Panc1 (cell line): ENCODE measurements around the gene HRCT1. TPM values are rescaled to one million over a fixed set of nuclear protein-coding genes. Genes with fewer than 3 reads are reported as not detected.
A peak's percentile ranks its signal among the peaks of the same experiment; 100 is the strongest.
"Not testable (repeated sequence)": the region's sequence is repeated elsewhere in the genome, so short reads cannot be mapped to it uniquely, and the experiment has no call there.

Experiments
- ATAC-seq: fragments of 200-7000 bp; cut with Tn5 transposase; 2 replicates; pipeline ENCODE4 v1.9.1; 2020; ENCODE audit warnings: mild to moderate bottlenecking, moderate library complexity
- BruUV-seq: library from RNA; stranded (reverse); fragments of 400-500 nt; replicated peaks from 2 replicates; lab custom pipeline; 2021; lab: Mats Ljungman, UMichigan
- CTCF ChIA-PET: fragments of 300-600 bp; sonication (Branson Sonifier 250); formaldehyde crosslinking; loops from one replicate; lab custom pipeline; 2022; ENCODE audit warnings: antibody characterized with exemption; lab: Charles Lee
- POLR2A ChIA-PET: fragments of 300-600 bp; sonication (Branson Sonifier 250); formaldehyde crosslinking; loops from one replicate; lab custom pipeline; 2022; ENCODE audit warnings: antibody characterized with exemption; lab: Charles Lee
- DNase-seq: peaks from one replicate; pipeline ENCODE4 v3.0.0-alpha.2; 2010; ENCODE audit warnings: low read depth, low spot score
- H3K27ac ChIP-seq: 2 replicates; pipeline ENCODE4 v1.5.1; 2011; ENCODE audit warnings: mild to moderate bottlenecking, low read length, inconsistent platforms
- H3K27me3 ChIP-seq: fragments of 200-500 bp; sonication (Bioruptor generic); 2 replicates; pipeline ENCODE4 v1.6.0; 2014; ENCODE audit warnings: low read length, inconsistent platforms; ENCODE audit not compliant: control insufficient read depth, insufficient read depth
- H3K36me3 ChIP-seq: fragments of 200-500 bp; sonication (Bioruptor generic); 2 replicates; pipeline ENCODE4 v1.5.1; 2014; ENCODE audit warnings: inconsistent platforms, mild to moderate bottlenecking, low read length, moderate library complexity; ENCODE audit not compliant: control insufficient read depth, insufficient read depth
- H3K4me1 ChIP-seq: 2 replicates; pipeline ENCODE4 v1.5.1; 2011; ENCODE audit warnings: inconsistent platforms, mild to moderate bottlenecking, low read length, moderate library complexity; ENCODE audit not compliant: control insufficient read depth, insufficient read depth
- H3K4me3 ChIP-seq, 2 experiments: 2 replicates each; pipeline ENCODE4 v1.5.1; 2011 to 2012; ENCODE audit warnings: low read depth in 2 of 2, low read length in 2 of 2, mild to moderate bottlenecking in 2 of 2, inconsistent platforms in 1 of 2, moderate library complexity in 1 of 2
- H3K9me3 ChIP-seq: fragments of 200-500 bp; sonication (Bioruptor generic); 2 replicates; pipeline ENCODE4 v1.5.1; 2014; ENCODE audit warnings: low read depth, mild to moderate bottlenecking, inconsistent platforms, low read length, moderate library complexity; ENCODE audit not compliant: control insufficient read depth, insufficient read depth
- CTCF ChIP-seq: fragments of 450-650 bp; IDR thresholded peaks from 2 replicates; pipeline ENCODE4 v1.5.1; 2017; ENCODE audit warnings: mild to moderate bottlenecking
- POLR2AphosphoS5 ChIP-seq: IDR thresholded peaks from 2 replicates; pipeline ENCODE4 v1.6.1; 2012; ENCODE audit warnings: mild to moderate bottlenecking, low read depth, low read length, moderate library complexity
- SIN3A ChIP-seq: IDR thresholded peaks from 2 replicates; pipeline ENCODE4 v1.6.1; 2012; ENCODE audit warnings: low read depth, mild to moderate bottlenecking, low read length, moderate library complexity, borderline replicate concordance; ENCODE audit not compliant: insufficient read depth
- TCF7L2 ChIP-seq: IDR thresholded peaks from 2 replicates; pipeline ENCODE4 v1.6.1; 2011; ENCODE audit warnings: mild to moderate bottlenecking, low read depth, low read length, inconsistent platforms
- in situ Hi-C: cut with HindIII; loops from 2 replicates; pipeline ENCODE4 v1.10.0; 2016; ENCODE audit warnings: low sequenced_read_pairs, low pct_unique_long_range_greater_than_20kb
- intact Hi-C: fragments of 100-400 bp; cut with micrococcal nuclease; formaldehyde crosslinking; loops from one replicate; pipeline ENCODE4 v1.10.0; 2022; ENCODE audit not compliant: unreplicated experiment
- total RNA-seq: library from RNA; stranded (reverse); gene quantifications from one replicate; pipeline ENCODE4 v1.2.1, GENCODE V29; 2021; ENCODE audit not compliant: unreplicated experiment
- TF ChIP-seq, protein P1 (sequence below), 2 experiments: IDR thresholded peaks; 2 replicates each; pipeline ENCODE4 v1.6.1; 2011 to 2012; ENCODE audit warnings: low read depth in 2 of 2, control low read depth in 1 of 2, low read length in 1 of 2, mild to moderate bottlenecking in 1 of 2, moderate library complexity in 1 of 2; ENCODE audit not compliant: insufficient read depth in 1 of 2

The HRCT1 gene
- total RNA-seq, 1 experiment from 2014 or later = not detected

GRCh38 chr9:35882996-35883395 lies 23.0 kb upstream of the HRCT1 start:
- Histone ChIP-seq H3K36me3 (no peaks in the 10 kb centered on the region), H3K4me3 (no peak overlapping the region), H3K9me3 (no peaks in the 10 kb centered on the region), H3K4me1 (peaks cover 5% of the 10 kb centered on the region; the same call in 1 of the 2 replicates), H3K27ac (no peak overlapping the region), H3K27me3 (no peaks in the 10 kb centered on the region; the same call in 1 of the 2 replicates)
- CTCF ChIA-PET = interaction anchor here (1.1 to 2.6 kb wide), 7 partner anchors 20 to 279 kb away, joined by 3 to 22 read pairs (median 5); no protein-coding TSS in a partner anchor
- no peak for DNase-seq
- no peak for TF ChIP-seq SIN3A
- intact Hi-C loops (loop anchor here (1.0 kb wide), 2 partner anchors 57 to 93 kb away; no protein-coding TSS in a partner anchor), in situ Hi-C loops (no loop called here)
- no TSS peak for BruUV-seq
- ATAC-seq = no peak
- POLR2A ChIA-PET = no interaction called here

DNA sequence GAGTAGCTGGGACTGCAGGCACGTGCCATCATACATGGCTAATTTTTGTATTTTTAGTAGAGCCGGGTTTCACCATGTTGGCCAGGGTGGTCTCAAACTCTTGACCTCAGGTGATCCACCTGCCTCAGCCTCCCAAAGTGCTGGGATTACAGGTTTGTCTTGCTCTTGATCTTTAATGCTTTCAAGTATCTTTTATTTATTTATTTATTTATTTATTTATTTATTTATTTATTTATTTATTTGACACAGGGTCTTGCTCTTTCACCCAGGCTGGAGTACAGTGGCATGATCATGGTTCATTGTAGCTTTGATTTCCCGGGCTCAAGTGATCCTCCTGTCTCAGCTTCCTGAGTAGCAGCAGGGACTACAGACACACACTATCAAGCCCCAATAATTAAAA lies 21.1 kb upstream of the HRCT1 start:
- H3K4me3 ChIP-seq, in situ Hi-C loops, intact Hi-C loops, ATAC-seq, BruUV-seq, H3K4me1 ChIP-seq, H3K9me3 ChIP-seq, H3K27ac ChIP-seq, H3K36me3 ChIP-seq, POLR2A ChIA-PET, DNase-seq, H3K27me3 ChIP-seq: not testable (repeated sequence)
- CTCF ChIA-PET = interaction anchor here (1.0 kb wide), 1 partner anchor 18 kb away, joined by 3 read pairs; no protein-coding TSS in a partner anchor

GRCh38 chr9:35891646-35892045 lies 14.4 kb upstream of the HRCT1 start:
- ChIA-PET CTCF (no interaction called here), POLR2A (interaction anchor here (0.6 kb wide), 1 partner anchor 53 kb away, joined by 9 read pairs; no protein-coding TSS in a partner anchor)
- Histone ChIP-seq H3K36me3 (no peaks in the 10 kb centered on the region), H3K4me3 (no peak overlapping the region), H3K27ac (no peak overlapping the region), H3K4me1 (no peaks in the 10 kb centered on the region), H3K9me3 (no peaks in the 10 kb centered on the region), H3K27me3 (peaks cover 4% of the 10 kb centered on the region; the same call in 1 of the 2 replicates)
- 0 out of 2 replicates have a peak, but pooled peaks have one; percentile 12 for ATAC-seq
- no peak for TF ChIP-seq POLR2AphosphoS5
- TF ChIP-seq CTCF = no peak
- no peak for TF ChIP-seq TCF7L2
- no peak for DNase-seq
- in situ Hi-C loops = no loop called here
- intact Hi-C loops = no loop called here
- no TSS peak for BruUV-seq

DNA sequence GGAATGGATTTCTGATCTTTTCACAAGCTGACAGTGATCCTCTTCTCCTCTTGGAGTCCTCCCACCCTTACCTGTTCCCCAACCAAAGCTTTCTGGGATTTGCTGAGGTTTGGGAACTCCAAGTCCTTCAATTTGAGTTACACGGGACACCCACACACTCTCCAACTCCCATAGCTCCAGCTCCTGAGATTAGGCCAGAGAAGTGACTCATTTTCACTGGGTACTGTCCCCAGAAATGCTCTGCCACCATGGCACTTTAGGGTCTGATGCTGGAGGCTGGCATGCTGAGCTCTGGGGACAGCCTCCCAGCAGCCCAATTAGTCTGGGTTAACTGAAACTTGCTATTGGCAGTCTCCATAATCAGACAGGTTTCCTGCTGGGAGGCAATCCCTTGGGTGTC lies 14.0 kb upstream of the HRCT1 start:
- Histone ChIP-seq H3K27me3 (peaks cover 4% of the 10 kb centered on the region; the same call in 1 of the 2 replicates), H3K4me1 (no peaks in the 10 kb centered on the region), H3K9me3 (no peaks in the 10 kb centered on the region), H3K4me3 (no peak overlapping the region), H3K36me3 (no peaks in the 10 kb centered on the region), H3K27ac (no peak overlapping the region)
- in situ Hi-C loops = no loop called here
- intact Hi-C loops = no loop called here
- ATAC-seq (no peak), DNase-seq (no peak)
- BruUV-seq = no TSS peak
- ChIA-PET CTCF (interaction anchor here (0.5 kb wide), 1 partner anchor 104 kb away, joined by 5 read pairs; no protein-coding TSS in a partner anchor), POLR2A (no interaction called here)
- no peak for TF ChIP-seq SIN3A
- no peak for TF ChIP-seq CTCF
- no peak for TF ChIP-seq TCF7L2
- TF ChIP-seq POLR2AphosphoS5 = no peak
- TF ChIP-seq, protein P1, sequence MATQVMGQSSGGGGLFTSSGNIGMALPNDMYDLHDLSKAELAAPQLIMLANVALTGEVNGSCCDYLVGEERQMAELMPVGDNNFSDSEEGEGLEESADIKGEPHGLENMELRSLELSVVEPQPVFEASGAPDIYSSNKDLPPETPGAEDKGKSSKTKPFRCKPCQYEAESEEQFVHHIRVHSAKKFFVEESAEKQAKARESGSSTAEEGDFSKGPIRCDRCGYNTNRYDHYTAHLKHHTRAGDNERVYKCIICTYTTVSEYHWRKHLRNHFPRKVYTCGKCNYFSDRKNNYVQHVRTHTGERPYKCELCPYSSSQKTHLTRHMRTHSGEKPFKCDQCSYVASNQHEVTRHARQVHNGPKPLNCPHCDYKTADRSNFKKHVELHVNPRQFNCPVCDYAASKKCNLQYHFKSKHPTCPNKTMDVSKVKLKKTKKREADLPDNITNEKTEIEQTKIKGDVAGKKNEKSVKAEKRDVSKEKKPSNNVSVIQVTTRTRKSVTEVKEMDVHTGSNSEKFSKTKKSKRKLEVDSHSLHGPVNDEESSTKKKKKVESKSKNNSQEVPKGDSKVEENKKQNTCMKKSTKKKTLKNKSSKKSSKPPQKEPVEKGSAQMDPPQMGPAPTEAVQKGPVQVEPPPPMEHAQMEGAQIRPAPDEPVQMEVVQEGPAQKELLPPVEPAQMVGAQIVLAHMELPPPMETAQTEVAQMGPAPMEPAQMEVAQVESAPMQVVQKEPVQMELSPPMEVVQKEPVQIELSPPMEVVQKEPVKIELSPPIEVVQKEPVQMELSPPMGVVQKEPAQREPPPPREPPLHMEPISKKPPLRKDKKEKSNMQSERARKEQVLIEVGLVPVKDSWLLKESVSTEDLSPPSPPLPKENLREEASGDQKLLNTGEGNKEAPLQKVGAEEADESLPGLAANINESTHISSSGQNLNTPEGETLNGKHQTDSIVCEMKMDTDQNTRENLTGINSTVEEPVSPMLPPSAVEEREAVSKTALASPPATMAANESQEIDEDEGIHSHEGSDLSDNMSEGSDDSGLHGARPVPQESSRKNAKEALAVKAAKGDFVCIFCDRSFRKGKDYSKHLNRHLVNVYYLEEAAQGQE (IDR thresholded peaks at IDR 0.05; ENCODE audit: insufficient read depth in 1 of 2, low read depth in 2 of 2, low read length in 1 of 2) = no peak
